Esophagus squamous epithelium (tissue), 4 donors: Measurements from ENCODE around the gene EFNB2.

Experiments used
- CTCF ChIP-seq, 6 experiments: fragments of 450-650 bp in 4 of 6; fragments of 200-600 bp in 2 of 6; sonication (generic) in 2 of 6; IDR thresholded peaks; one replicate each; pipeline ENCODE4 v1.5.1; 2016 to 2019; ENCODE audit warnings: antibody characterized with exemption in 6 of 6, mild to moderate bottlenecking in 4 of 6, moderate library complexity in 4 of 6
- POLR2A ChIP-seq, 4 donors: fragments of 450-650 bp; IDR thresholded peaks; one replicate each; pipeline ENCODE4 v1.6.1; 2017; ENCODE audit warnings: antibody characterized with exemption in 4 of 4, mild to moderate bottlenecking in 4 of 4, moderate library complexity in 3 of 4

- TF ChIP-seq CTCF (IDR thresholded peaks at IDR 0.05), result no peak
- no peak for TF ChIP-seq POLR2A (IDR thresholded peaks at IDR 0.05)
Measured at GRCh38 chr13:106473154-106473553, 62.3 kb downstream of the EFNB2 start.
